Spleen (tissue), 7 donors: ENCODE measurements around the gene PCLO.

Experiments
- POLR2A ChIP-seq, 3 donors: fragments of 450-650 bp; IDR thresholded peaks; one replicate each; pipeline ENCODE4 v1.5.1; 2017; ENCODE audit warnings: antibody characterized with exemption in 3 of 3, mild to moderate bottlenecking in 1 of 3
- TF ChIP-seq, protein P1 (sequence below), 11 experiments: fragments of 200-600 bp in 7 of 11; fragments of 450-650 bp in 4 of 11; sonication (generic) in 4 of 11; IDR thresholded peaks in 8 of 11; conservative IDR thresholded peaks in 3 of 11; 1 replicate in 7 of 11; 2 replicates in 4 of 11; pipeline versions ENCODE4 v1.4.0 to v1.8.0; 2016 to 2021; ENCODE audit warnings: antibody characterized with exemption in 11 of 11, inconsistent platforms in 4 of 11, mild to moderate bottlenecking in 1 of 11
- donor health status: DM: no; HTN: no; CAD: no; lungs with moderate emphysema.
- donor health status: DM: no; HTN: no; CAD: no.
- donor health status: DM: no; HTN: no; CAD: no.

- TF ChIP-seq POLR2A (IDR thresholded peaks at IDR 0.05), result no peak
- TF ChIP-seq, protein P1, sequence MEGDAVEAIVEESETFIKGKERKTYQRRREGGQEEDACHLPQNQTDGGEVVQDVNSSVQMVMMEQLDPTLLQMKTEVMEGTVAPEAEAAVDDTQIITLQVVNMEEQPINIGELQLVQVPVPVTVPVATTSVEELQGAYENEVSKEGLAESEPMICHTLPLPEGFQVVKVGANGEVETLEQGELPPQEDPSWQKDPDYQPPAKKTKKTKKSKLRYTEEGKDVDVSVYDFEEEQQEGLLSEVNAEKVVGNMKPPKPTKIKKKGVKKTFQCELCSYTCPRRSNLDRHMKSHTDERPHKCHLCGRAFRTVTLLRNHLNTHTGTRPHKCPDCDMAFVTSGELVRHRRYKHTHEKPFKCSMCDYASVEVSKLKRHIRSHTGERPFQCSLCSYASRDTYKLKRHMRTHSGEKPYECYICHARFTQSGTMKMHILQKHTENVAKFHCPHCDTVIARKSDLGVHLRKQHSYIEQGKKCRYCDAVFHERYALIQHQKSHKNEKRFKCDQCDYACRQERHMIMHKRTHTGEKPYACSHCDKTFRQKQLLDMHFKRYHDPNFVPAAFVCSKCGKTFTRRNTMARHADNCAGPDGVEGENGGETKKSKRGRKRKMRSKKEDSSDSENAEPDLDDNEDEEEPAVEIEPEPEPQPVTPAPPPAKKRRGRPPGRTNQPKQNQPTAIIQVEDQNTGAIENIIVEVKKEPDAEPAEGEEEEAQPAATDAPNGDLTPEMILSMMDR (IDR thresholded peaks at IDR 0.05 in 8 of 11, conservative IDR thresholded peaks at IDR 0.05 in 3 of 11), result no peak
Observed at GRCh38 chr7:82965088-82966036, 197.3 kb downstream of the PCLO start.
